GM21367 (cell line): ENCODE data around the gene CCT3.
"Not testable (repeated sequence)": the region's sequence is repeated elsewhere in the genome, so short reads cannot be mapped to it uniquely, and the experiment has no call there.

Experiments used
- ATAC-seq: cut with Tn5 transposase; IDR thresholded peaks from one replicate; pipeline ENCODE4 v1.9.1; 2021; ENCODE audit not compliant: unreplicated experiment

CCT3 gene

GRCh38 chr1:156368889-156369684 is 31.0 kb upstream of the CCT3 start, which contains the start of gene RHBG:
TSS of gene RHBG (plus strand) at chr1:156369211. CDS start at chr1:156369250, 39 bp downstream.
- ATAC-seq = no peak

GRCh38 chr1:156368157-156368658 is 30.1 kb upstream of the CCT3 start:
- ATAC-seq = no peak

- ATAC-seq = no peak
Observed at GRCh38 chr1:156367383-156368156, 29.5 kb upstream of the CCT3 start.

GRCh38 chr1:156366378-156367166 is 28.5 kb upstream of the CCT3 start:
- no peak for ATAC-seq

DNA sequence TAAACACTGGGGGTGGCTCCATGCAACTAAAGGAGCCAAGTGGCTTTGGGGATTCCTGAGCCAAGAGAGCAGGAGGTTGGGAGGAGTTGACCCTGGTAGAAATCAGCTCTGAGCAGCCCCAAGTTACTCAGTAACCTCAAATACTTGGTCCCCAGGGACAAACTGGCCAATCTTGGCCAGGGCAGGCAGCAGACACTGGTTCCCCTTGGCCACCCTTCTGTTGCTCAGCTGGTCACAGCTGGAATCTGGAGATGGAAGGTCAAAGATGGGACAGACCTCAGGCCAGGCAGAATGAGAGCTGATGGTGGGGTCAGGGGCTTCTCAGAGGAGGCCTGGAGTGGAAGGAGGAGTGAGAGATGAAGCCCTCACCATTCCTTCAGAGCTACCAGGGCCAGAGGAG is 27.7 kb upstream of the CCT3 start:
- ATAC-seq = no peak

- no peak for ATAC-seq
Observed at GRCh38 chr1:156360534-156360933, 22.4 kb upstream of the CCT3 start.

DNA sequence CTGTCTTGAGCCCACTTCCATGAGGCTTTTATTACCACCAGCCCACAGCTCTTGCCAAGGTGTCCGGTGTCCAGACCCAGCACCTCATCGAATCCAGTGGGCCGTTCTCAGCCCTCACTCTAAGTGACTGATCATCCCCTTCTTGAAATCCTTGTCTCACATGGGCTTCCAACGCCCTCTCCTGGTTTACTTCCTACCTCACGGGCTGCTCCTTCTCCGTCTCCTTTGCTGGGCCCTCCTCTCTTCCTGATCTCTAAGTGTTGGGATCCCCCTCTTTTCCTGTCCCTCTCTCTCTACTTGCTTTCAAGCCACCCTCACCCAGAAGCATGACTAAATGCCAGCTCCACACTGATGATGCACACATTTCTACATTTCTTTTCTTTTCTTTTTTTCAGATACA is 21.9 kb upstream of the CCT3 start:
- no peak for ATAC-seq

DNA sequence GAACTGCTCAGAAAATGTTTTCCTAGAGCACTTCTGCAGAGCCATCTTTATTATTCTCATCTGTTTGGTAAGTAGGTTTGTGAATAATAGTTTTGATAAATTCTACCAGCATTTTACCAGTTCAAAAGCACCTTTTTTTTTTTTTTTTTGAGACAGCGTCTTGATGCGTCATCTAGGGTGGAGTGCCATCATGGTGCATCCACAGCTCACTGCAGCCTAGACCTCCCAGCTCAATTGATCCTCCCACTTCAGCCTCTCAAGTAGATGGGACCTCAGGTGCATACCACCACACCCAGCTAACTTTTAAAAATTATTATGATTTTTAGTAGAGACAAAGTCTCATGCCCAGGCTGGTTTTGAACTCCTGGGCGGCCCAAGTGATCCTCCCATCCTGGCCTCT is 21.2 kb upstream of the CCT3 start:
- ATAC-seq = no peak

- no peak for ATAC-seq
Observed at GRCh38 chr1:156358641-156359040, 20.5 kb upstream of the CCT3 start.

DNA sequence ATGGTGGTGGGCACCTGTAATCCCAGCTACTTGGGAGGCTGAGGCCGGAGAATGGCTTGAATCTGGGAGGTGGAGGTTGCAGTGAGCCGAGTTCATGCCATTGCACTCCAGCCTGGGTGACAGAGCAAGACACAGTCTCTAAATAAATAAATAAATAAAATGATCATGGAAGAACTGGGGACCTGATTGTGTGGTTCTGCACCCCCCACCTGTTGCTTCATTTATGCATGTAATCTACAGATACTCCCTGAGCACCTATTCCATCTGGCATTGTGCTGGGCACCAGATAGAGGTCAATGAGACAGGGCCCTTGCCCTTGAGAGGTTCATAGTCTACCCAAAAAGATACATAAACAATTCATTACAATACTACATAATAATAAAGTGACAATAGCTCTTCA is 19.9 kb upstream of the CCT3 start:
- ATAC-seq = no peak

GRCh38 chr1:156356875-156357534 is 18.9 kb upstream of the CCT3 start:
- no peak for ATAC-seq

DNA sequence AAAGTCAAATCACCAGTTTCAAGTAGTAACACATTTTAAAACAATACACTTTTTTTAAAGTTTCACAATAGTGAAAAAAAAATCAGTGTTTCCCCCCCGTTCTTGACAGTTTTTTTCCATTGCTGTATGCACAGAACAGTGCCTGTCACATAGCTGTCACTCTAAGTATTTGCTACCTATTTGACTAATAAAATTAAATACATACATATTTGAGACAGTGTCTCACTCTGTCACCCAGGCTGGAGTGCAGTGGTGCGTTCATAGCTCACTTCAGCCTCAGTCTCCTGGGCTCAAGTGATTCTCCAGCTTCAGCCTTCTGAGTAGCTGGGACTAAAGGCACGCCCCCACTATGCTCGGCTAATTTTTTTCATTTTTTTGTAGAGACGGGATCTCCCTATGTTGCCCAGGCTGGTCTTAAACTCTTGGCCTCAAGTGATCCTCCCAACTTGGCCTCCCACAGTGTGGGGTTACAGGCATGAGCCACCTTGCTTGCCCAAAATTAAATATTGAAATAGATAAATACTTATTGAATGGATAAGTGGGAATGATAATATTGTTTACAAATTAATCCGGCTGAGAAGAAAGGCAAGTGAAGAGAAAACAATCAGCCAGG is 18.3 kb upstream of the CCT3 start:
- ATAC-seq = no peak

DNA sequence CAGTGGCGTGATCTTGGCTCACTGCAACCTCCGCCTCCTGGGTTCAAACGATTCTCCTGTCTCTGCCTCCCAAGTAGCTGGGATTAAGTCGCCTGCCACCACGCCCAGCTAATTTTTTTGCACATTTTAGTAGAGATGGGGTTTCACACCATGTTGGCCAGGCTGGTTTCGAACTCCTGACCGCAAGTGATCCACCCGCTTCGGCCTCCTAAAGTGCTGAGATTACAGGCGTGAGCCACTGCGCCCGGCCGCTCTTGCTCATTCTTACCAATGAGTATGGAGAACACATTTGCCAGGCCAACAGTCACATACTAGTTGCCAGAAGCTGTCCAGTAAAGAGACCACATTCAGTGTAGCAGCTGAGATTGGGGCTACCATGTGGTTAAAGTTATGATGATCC is 14.4 kb upstream of the CCT3 start:
- ATAC-seq = not testable (repeated sequence)

DNA sequence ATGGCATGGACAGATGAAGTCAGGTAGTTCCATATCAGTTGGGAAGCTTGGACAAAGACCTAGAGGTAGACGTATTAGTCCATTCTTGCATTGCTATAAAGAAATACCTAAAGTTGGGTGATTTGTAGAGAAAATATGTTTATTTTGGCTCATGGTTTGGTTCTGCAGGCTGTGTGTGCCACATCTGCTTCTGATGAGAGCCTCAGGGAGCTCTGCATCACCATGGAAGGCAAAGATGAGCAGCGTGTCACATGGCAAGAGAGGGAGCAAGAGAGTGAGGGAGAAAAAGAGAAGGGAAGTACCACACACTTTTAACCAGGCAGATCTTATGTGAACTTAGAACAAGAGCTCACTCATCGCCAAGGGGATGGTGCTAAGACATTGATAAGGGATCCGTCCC is 9.2 kb upstream of the CCT3 start:
- no peak for ATAC-seq

DNA sequence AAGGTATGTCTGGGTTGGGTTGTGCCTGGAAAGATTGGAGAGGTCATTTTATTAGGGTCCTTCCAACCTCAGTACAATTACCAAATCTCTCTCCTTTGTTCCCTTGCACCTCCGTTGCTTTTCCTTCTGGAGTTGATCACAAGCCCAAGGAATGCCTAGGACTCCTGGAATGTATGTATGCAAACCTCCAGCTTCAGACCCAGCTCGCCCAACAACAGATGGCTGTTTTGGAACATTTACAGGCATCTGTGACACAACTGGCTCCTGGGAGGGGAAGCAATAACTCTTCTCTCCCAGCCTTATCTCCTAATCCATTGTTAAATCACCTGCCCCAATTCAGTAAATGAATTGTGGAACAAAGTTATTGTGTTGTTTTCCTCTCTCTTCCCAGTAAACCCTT is 8.5 kb upstream of the CCT3 start:
- ATAC-seq = no peak

DNA sequence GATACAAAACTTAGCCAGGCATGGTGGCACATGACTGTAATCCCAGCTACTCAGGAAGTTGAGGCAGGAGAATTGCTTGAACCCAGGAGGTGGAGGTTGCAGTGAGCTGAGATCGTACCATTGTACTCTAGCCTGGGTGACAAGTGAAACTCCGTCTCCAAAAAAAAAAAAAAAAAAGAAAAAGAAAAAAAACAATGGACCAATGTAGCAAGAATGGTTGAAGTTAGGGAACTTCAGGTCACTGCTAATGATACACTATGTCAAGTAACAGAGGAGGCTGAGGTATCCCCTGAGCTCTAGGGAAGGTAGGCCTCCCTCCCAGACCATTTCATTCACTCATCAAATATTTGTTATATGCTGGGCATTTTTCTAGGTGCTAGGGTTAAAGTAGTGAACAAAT is 7.9 kb upstream of the CCT3 start:
- not testable (repeated sequence) for ATAC-seq

GRCh38 chr1:156344409-156344808 is 6.3 kb upstream of the CCT3 start:
- ATAC-seq = no peak

DNA sequence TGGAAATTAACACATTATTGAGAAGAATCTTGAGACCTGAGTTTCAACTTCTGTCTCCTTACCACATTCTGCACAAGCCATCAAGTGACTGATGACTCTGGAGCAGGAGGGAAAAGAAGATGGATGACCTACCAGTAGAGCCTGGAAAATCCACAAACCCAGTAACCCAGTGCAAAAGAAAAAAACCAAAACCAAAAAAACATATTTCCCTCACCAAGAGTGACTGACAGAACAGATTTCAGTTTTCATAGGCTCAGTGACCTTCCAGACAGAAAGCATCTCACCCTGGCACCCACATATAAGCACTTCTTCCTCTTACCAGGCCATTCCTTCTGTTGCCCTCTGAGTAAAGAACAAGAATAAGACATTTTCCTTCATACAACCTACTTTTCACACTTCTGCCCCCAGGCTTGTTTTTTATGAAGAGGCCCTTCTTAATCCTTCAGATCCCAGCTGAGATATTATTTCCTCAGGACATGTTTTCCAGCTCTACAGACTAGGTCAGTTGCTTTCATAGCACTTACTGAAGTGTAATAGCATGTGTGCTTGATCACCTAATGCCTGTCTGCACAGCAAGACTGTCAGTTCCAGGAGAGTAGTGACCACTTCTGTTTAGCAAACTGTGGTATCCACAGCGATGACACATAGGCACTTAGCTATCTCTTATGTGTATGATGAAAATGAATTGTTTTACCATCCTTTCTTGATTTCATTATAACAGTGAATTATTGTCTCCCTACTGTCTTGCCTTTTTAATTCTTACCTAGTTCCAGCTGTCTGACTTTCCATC is 4.3 kb upstream of the CCT3 start:
- no peak for ATAC-seq

GRCh38 chr1:156337888-156338179 is 258 bp downstream of the CCT3 start:
- no peak for ATAC-seq
